ENCODE data around the gene RHOJ.
"Not testable (repeated sequence)": the region's sequence is repeated elsewhere in the genome, so short reads cannot be mapped to it uniquely, and the experiment has no call there.

RHOJ gene

GRCh38 chr14:63204407-63205043 is at the start of gene RHOJ:
TSS of gene RHOJ (plus strand) at chr14:63204443. CDS start at chr14:63204870, 427 bp downstream.
- DNase-seq, result no peak

- DNase-seq, result no peak
Measured at GRCh38 chr14:63155511-63156185, 48.6 kb upstream of the RHOJ start.

GRCh38 chr14:63157195-63157594 is 47.0 kb upstream of the RHOJ start:
- no peak for DNase-seq

- DNase-seq, result no peak
Measured at GRCh38 chr14:63163306-63163705, 40.9 kb upstream of the RHOJ start.

GRCh38 chr14:63164108-63164683 is 40.0 kb upstream of the RHOJ start:
- no peak for DNase-seq

GRCh38 chr14:63165267-63165666 is 39.0 kb upstream of the RHOJ start:
- DNase-seq, result not testable (repeated sequence)

GRCh38 chr14:63167044-63167443 is 37.2 kb upstream of the RHOJ start:
- no peak for DNase-seq

- peak; percentile 68 for DNase-seq
Measured at GRCh38 chr14:63174760-63175191, 29.5 kb upstream of the RHOJ start.

- DNase-seq, result no peak
Measured at GRCh38 chr14:63175531-63175930, 28.7 kb upstream of the RHOJ start.

- no peak for DNase-seq
Measured at GRCh38 chr14:63178912-63179311, 25.3 kb upstream of the RHOJ start.

GRCh38 chr14:63179383-63179782 is 24.9 kb upstream of the RHOJ start:
- no peak for DNase-seq

- DNase-seq, result no peak
Measured at GRCh38 chr14:63180011-63180410, 24.2 kb upstream of the RHOJ start.

- DNase-seq, result no peak
Measured at GRCh38 chr14:63182968-63183367, 21.3 kb upstream of the RHOJ start.

GRCh38 chr14:63186453-63186852 is 17.8 kb upstream of the RHOJ start:
- no peak for DNase-seq

- DNase-seq, result no peak
Measured at GRCh38 chr14:63191211-63191610, 13.0 kb upstream of the RHOJ start.

- DNase-seq, result no peak
Measured at GRCh38 chr14:63192085-63192484, 12.2 kb upstream of the RHOJ start.

- DNase-seq, result no peak
Measured at GRCh38 chr14:63193236-63193635, 11.0 kb upstream of the RHOJ start.

GRCh38 chr14:63200035-63200740 is 4.1 kb upstream of the RHOJ start:
- no peak for DNase-seq

GRCh38 chr14:63200767-63201166 is 3.5 kb upstream of the RHOJ start:
- DNase-seq, result no peak

GRCh38 chr14:63203015-63203414 is 1.2 kb upstream of the RHOJ start:
- no peak for DNase-seq

- peak; percentile 76 for DNase-seq
Measured at GRCh38 chr14:63203618-63204406, 431 bp upstream of the RHOJ start.

- DNase-seq, result no peak
Measured at GRCh38 chr14:63205044-63205575, 867 bp downstream of the RHOJ start.

- DNase-seq, result no peak
Measured at GRCh38 chr14:63205866-63206265, 1.6 kb downstream of the RHOJ start.

Measured in NCI-H1694 (cell line).